ENCODE data around the gene LYL1. TPM values are rescaled to one million over a fixed set of nuclear protein-coding genes. Genes with fewer than 3 reads are reported as not detected.
A peak's percentile ranks its signal among the peaks of the same experiment; 100 is the strongest.

The LYL1 gene
- total RNA-seq, 4 donors from 2014 or later, result 4.5 to 33.4 (median 16.7) TPM

GRCh38 chr19:13103581-13104359, 1.1 kb upstream of the LYL1 start:
- peak overlapping the region; percentile 78 to 93 (median 90) for H3K27ac ChIP-seq
- TF ChIP-seq POLR2AphosphoS5 (IDR thresholded peaks at IDR 0.05) (no peak), EP300 (IDR thresholded peaks at IDR 0.05; ENCODE audit: low read depth) (no peak), POLR2A (IDR thresholded peaks at IDR 0.05) (no peak)
- TF ChIP-seq, protein P1, sequence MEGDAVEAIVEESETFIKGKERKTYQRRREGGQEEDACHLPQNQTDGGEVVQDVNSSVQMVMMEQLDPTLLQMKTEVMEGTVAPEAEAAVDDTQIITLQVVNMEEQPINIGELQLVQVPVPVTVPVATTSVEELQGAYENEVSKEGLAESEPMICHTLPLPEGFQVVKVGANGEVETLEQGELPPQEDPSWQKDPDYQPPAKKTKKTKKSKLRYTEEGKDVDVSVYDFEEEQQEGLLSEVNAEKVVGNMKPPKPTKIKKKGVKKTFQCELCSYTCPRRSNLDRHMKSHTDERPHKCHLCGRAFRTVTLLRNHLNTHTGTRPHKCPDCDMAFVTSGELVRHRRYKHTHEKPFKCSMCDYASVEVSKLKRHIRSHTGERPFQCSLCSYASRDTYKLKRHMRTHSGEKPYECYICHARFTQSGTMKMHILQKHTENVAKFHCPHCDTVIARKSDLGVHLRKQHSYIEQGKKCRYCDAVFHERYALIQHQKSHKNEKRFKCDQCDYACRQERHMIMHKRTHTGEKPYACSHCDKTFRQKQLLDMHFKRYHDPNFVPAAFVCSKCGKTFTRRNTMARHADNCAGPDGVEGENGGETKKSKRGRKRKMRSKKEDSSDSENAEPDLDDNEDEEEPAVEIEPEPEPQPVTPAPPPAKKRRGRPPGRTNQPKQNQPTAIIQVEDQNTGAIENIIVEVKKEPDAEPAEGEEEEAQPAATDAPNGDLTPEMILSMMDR (IDR thresholded peaks at IDR 0.05), result no peak
- in situ Hi-C loops (cut with MboI; ENCODE audit: low pct_ligation_motif_present in 1 of 4, low pct_unique_long_range_greater_than_20kb in 1 of 4, low sequenced_read_pairs in 3 of 4) (loop anchor here in 1 of 4 donors (25.0 kb wide), 1 partner anchor 159 kb away; no protein-coding TSS in a partner anchor), intact Hi-C loops (cut with DNase I; ENCODE audit: low total_unique reads) (no loop called here)
- peaks cover 20 to 38% (median 31%) of the 10 kb centered on the region in 4 donors for H3K4me1 ChIP-seq
- peaks cover 0 to 3% (median 0%) of the 10 kb centered on the region in 4 donors for H3K36me3 ChIP-seq
- H3K9me3 ChIP-seq, result no peaks in the 10 kb centered on the region
- DNase-seq, result no peak
- peak overlapping the region in 2 of 4 donors; percentile 36 to 42 for H3K4me3 ChIP-seq
- H3K27me3 ChIP-seq, result no peaks in the 10 kb centered on the region
- WGBS, 2 donors (ENCODE audit: low coverage in 1 of 2), result 70 to 83% methylated on average over 6 to 12 of the region's 13 CpGs

DNA sequence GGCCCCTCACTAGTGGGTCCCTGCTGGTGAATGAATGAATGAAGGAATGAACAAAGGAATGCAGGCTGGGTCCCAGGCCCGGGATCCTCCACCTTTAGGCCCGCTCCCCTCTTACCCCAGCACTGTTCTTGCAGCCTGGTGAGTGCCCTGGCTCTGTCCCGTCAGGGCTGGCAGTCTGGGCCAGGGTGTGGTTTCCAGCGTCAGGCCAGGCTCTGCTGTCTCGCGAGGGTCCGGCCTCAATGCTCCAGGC, 317 bp downstream of the LYL1 start:
- Histone ChIP-seq H3K36me3 (peaks cover 0 to under 1% (median 0%) of the 10 kb centered on the region in 4 donors), H3K27me3 (no peaks in the 10 kb centered on the region), H3K4me3 (peak overlapping the region; percentile 17 to 51 (median 27)), H3K27ac (peak overlapping the region; percentile 78 to 93 (median 90)), H3K4me1 (peaks cover 32 to 53% (median 45%) of the 10 kb centered on the region in 4 donors), H3K9me3 (no peaks in the 10 kb centered on the region)
- 11% methylated on average over 7 of the region's 7 CpGs; no CpG with 5 or more reads in 1 of the 2 donors for WGBS, 2 donors (ENCODE audit: low coverage in 1 of 2)
- in situ Hi-C loops (cut with MboI; ENCODE audit: low pct_ligation_motif_present in 1 of 4, low pct_unique_long_range_greater_than_20kb in 1 of 4, low sequenced_read_pairs in 3 of 4), result loop anchor here in 1 of 4 donors (25.0 kb wide), 1 partner anchor 160 kb away; no protein-coding TSS in a partner anchor
- TF ChIP-seq POLR2A (IDR thresholded peaks at IDR 0.05) (no peak), POLR2AphosphoS5 (IDR thresholded peaks at IDR 0.05) (no peak), EP300 (IDR thresholded peaks at IDR 0.05; ENCODE audit: low read depth) (no peak)
- TF ChIP-seq, protein P1 (IDR thresholded peaks at IDR 0.05), result no peak
- DNase-seq, result no peak
- intact Hi-C loops (cut with DNase I; ENCODE audit: low total_unique reads), result no loop called here

DNA sequence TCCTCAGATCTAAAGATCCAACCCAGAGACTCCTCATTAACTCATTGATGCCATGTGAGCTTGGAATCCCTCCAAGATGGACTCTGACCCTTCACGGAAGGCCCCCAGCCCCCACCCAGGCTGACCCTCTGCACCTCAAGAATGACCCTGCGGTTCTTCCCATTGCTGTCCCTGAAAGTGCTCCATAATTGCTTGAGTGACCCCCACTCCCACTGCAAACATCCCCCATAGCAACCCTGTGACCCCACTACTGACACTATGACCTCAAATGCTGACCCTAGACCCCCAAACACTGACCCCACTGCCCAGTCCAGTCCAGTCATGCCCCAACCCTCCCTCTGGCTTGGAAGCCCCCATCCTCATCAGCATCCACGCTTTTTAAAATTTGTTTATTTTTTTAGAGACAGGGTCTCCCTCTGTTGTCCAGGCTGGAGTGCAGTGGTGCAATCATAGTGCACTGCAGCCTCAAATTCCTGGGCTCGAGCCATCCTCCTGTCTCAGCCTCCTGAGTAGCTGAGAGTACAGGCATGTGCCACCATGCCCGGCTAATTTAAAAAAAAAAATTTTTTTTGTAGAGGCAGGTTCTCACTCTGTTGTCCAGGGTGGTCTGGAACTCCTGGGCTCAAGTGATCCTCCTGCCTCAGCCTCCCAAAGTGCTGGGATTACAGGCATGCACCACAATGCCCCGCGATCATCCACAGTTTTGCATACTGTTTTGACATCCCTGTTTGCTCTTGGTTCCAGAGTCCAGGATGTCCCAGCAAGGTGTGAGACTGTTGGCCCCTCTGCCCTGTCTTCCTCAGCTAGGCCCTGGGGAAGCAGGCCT, 855 bp downstream of the LYL1 start:
- peak overlapping the region; percentile 78 to 93 (median 90) for H3K27ac ChIP-seq
- H3K4me1 ChIP-seq, result peaks cover 33 to 55% (median 46%) of the 10 kb centered on the region in 4 donors
- in situ Hi-C loops (cut with MboI; ENCODE audit: low pct_ligation_motif_present in 1 of 4, low pct_unique_long_range_greater_than_20kb in 1 of 4, low sequenced_read_pairs in 3 of 4), result loop anchor here in 1 of 4 donors (25.0 kb wide), 1 partner anchor 160 kb away; no protein-coding TSS in a partner anchor
- H3K4me3 ChIP-seq, result peak overlapping the region in 3 of 4 donors; percentile 18 to 51 (median 36)
- WGBS, 2 donors (ENCODE audit: low coverage in 1 of 2), result 63 to 73% methylated on average over 2 to 7 of the region's 7 CpGs
- H3K27me3 ChIP-seq, result no peaks in the 10 kb centered on the region
- DNase-seq, result no peak
- no peaks in the 10 kb centered on the region for H3K36me3 ChIP-seq
- intact Hi-C loops (cut with DNase I; ENCODE audit: low total_unique reads), result no loop called here
- no peaks in the 10 kb centered on the region for H3K9me3 ChIP-seq
- TF ChIP-seq POLR2AphosphoS5 (IDR thresholded peaks at IDR 0.05) (no peak), EP300 (IDR thresholded peaks at IDR 0.05; ENCODE audit: low read depth) (no peak), POLR2A (IDR thresholded peaks at IDR 0.05) (no peak)
- TF ChIP-seq, protein P1 (IDR thresholded peaks at IDR 0.05), result no peak

Data from transverse colon (tissue), 4 donors.